Mesenchymal stem cell (in vitro differentiated cells and primary cell): ENCODE data around the gene TUBA3E.
"Not testable (repeated sequence)": the region's sequence is repeated elsewhere in the genome, so short reads cannot be mapped to it uniquely, and the experiment has no call there.

Experiments used
- DNase-seq: peaks from one replicate; pipeline ENCODE4 v3.0.0-alpha.2; 2013
- H2AFZ ChIP-seq: one replicate; pipeline ENCODE4 v1.6.1; 2013; ENCODE audit warnings: low read depth, mild to moderate bottlenecking, control low read depth, inconsistent platforms, low read length, moderate library complexity
- H2AK5ac ChIP-seq: 2 replicates; pipeline ENCODE4 v1.6.1; 2013; ENCODE audit warnings: low read length, moderate library complexity, mild to moderate bottlenecking, inconsistent platforms; ENCODE audit not compliant: severe bottlenecking
- H2BK120ac ChIP-seq: one replicate; pipeline ENCODE4 v1.6.1; 2013; ENCODE audit warnings: low read depth, mild to moderate bottlenecking, inconsistent platforms, low read length, moderate library complexity
- H2BK12ac ChIP-seq, 2 experiments: one replicate each; pipeline ENCODE4 v1.6.1; 2013; ENCODE audit warnings: inconsistent platforms in 2 of 2, low read length in 2 of 2, mild to moderate bottlenecking in 2 of 2, moderate library complexity in 2 of 2, control low read depth in 1 of 2
- H2BK15ac ChIP-seq: one replicate; pipeline ENCODE4 v1.6.1; 2013; ENCODE audit warnings: mild to moderate bottlenecking, low read depth, inconsistent platforms; ENCODE audit not compliant: poor library complexity, severe bottlenecking
- H2BK5ac ChIP-seq: 2 replicates; pipeline ENCODE4 v1.6.1; 2013; ENCODE audit warnings: low read depth, mild to moderate bottlenecking, low read length, control low read depth, inconsistent platforms; ENCODE audit not compliant: poor library complexity, severe bottlenecking
- H3K14ac ChIP-seq, 2 experiments: one replicate each; pipeline ENCODE4 v1.6.1; 2013; ENCODE audit warnings: inconsistent platforms in 2 of 2, low read length in 2 of 2, control low read depth in 1 of 2, mild to moderate bottlenecking in 1 of 2, moderate library complexity in 1 of 2
- H3K18ac ChIP-seq, 2 experiments: one replicate each; pipeline ENCODE4 v1.6.1; 2013; ENCODE audit warnings: inconsistent platforms in 2 of 2, low read length in 2 of 2, control low read depth in 1 of 2, low read depth in 1 of 2, mild to moderate bottlenecking in 1 of 2
- H3K23ac ChIP-seq, 2 experiments: one replicate each; pipeline ENCODE4 v1.6.1; 2013; ENCODE audit warnings: inconsistent platforms in 2 of 2, low read length in 2 of 2, mild to moderate bottlenecking in 2 of 2, moderate library complexity in 2 of 2, control low read depth in 1 of 2
- H3K27ac ChIP-seq: 2 replicates; pipeline ENCODE4 v1.5.1; 2013; ENCODE audit warnings: mild to moderate bottlenecking, moderate library complexity, low read length, control low read depth, inconsistent platforms; ENCODE audit not compliant: poor library complexity, severe bottlenecking
- H3K27me3 ChIP-seq, 2 experiments: 2 replicates each; pipeline versions ENCODE4 v1.6.1 to v1.7.0; 2013; ENCODE audit warnings: low read length in 2 of 2, mild to moderate bottlenecking in 2 of 2, moderate library complexity in 2 of 2, control low read depth in 1 of 2, inconsistent platforms in 1 of 2; ENCODE audit not compliant: control insufficient read depth in 1 of 2, insufficient read depth in 1 of 2
- H3K36me3 ChIP-seq, 2 experiments: 2 replicates each; pipeline versions ENCODE4 v1.6.1 to v1.7.0; 2013; ENCODE audit warnings: low read length in 2 of 2, control low read depth in 1 of 2, inconsistent platforms in 1 of 2, low read depth in 1 of 2, mild to moderate bottlenecking in 1 of 2; ENCODE audit not compliant: insufficient read depth in 2 of 2, control insufficient read depth in 1 of 2
- H3K4ac ChIP-seq, 2 experiments: one replicate each; pipeline ENCODE4 v1.6.1; 2013; ENCODE audit warnings: inconsistent platforms in 2 of 2, low read length in 2 of 2, mild to moderate bottlenecking in 2 of 2, moderate library complexity in 2 of 2, control low read depth in 1 of 2, low read depth in 1 of 2
- H3K4me1 ChIP-seq: 2 replicates; pipeline ENCODE4 v1.6.1; 2013; ENCODE audit warnings: low read depth, low read length, control low read depth; ENCODE audit not compliant: control insufficient read depth, insufficient read depth
- H3K4me2 ChIP-seq: 2 replicates; pipeline ENCODE4 v1.6.1; 2013; ENCODE audit warnings: low read length, mild to moderate bottlenecking, inconsistent platforms; ENCODE audit not compliant: poor library complexity, severe bottlenecking
- H3K4me3 ChIP-seq, 2 experiments: 2 replicates each; pipeline versions ENCODE4 v1.5.1 to v1.7.0; 2013; ENCODE audit warnings: low read length in 2 of 2, mild to moderate bottlenecking in 2 of 2, control low read depth in 1 of 2, low read depth in 1 of 2; ENCODE audit not compliant: insufficient read depth in 1 of 2
- H3K79me1 ChIP-seq: replicated peaks from 2 replicates; pipeline ENCODE4 v1.6.1; 2013; ENCODE audit warnings: mild to moderate bottlenecking, control low read depth, low read length, inconsistent platforms; ENCODE audit not compliant: poor library complexity, severe bottlenecking
- H3K9ac ChIP-seq: 2 replicates; pipeline ENCODE4 v1.7.0; 2013; ENCODE audit warnings: mild to moderate bottlenecking, low read length, moderate library complexity
- H3K9me3 ChIP-seq: 2 replicates; pipeline ENCODE4 v1.7.0; 2013; ENCODE audit warnings: mild to moderate bottlenecking, low read length; ENCODE audit not compliant: control insufficient read depth
- H4K8ac ChIP-seq: one replicate; pipeline ENCODE4 v1.6.1; 2013; ENCODE audit warnings: inconsistent platforms, mild to moderate bottlenecking, low read length, moderate library complexity
- H4K91ac ChIP-seq: one replicate; pipeline ENCODE4 v1.6.1; 2013; ENCODE audit warnings: mild to moderate bottlenecking, low read length, inconsistent platforms
- WGBS: methylation state at CpG from one replicate; pipeline ENCODE4 v1.1.7; 2013; ENCODE audit warnings: mixed read lengths; 5-methylcytosine and 5-hydroxymethylcytosine counted together

TUBA3E gene

DNA sequence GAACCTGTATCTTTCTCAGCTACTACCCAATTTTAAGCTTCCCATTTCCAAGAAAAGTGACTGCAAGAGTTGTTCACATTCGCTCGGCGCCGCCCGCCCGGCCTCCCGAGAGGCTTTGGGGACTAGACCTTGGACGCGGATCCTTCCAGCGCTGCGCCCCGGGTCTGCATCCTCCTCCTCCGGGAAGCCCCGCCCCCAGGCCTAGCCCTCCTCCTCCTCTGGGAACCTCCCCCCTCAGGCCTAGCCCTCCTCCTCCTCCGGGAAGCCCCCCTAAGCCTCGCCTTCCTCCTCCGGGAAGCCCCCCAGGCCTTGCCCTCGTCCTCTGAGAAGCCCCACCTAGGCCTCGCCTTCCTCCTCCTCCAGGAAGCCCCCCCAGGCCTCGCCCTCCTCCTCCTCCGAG lies 29.8 kb upstream of the TUBA3E start:
- H3K23ac ChIP-seq, H2AFZ ChIP-seq, H2BK120ac ChIP-seq, H3K18ac ChIP-seq, H3K9ac ChIP-seq, H3K27me3 ChIP-seq, DNase-seq, H3K27ac ChIP-seq, H3K4ac ChIP-seq, H3K4me1 ChIP-seq, H3K9me3 ChIP-seq, H2BK12ac ChIP-seq, H2BK15ac ChIP-seq, H3K79me1 ChIP-seq, H3K4me2 ChIP-seq, H4K91ac ChIP-seq, H3K36me3 ChIP-seq, H2BK5ac ChIP-seq, H2AK5ac ChIP-seq, H4K8ac ChIP-seq, H3K14ac ChIP-seq, H3K4me3 ChIP-seq: not testable (repeated sequence)
- WGBS, result 93% methylated on average over 14 of the region's 21 CpGs

DNA sequence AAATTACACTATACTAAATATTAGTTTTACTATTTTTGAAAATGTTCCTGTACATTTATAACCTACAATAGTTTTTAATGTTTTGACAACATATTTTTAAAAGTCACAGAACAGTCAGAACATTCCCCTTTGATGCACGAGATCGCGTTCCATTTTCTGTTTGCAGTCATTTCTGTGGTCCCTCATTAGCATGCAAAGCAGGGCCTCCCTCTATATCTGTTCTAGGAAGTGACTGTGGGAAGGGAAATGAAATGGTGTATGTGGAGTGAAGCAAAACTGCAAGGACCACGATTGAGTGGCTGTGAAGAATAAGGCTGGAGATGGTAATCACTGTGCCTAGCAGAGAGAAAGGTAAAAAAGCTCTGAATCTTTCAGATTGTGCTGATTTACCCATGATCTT lies 24.3 kb upstream of the TUBA3E start:
- not testable (repeated sequence) for H3K4me2 ChIP-seq, H2BK120ac ChIP-seq, H4K91ac ChIP-seq, H3K23ac ChIP-seq, H3K79me1 ChIP-seq, H3K4ac ChIP-seq, H3K14ac ChIP-seq, H2BK12ac ChIP-seq, H2AK5ac ChIP-seq, H3K9ac ChIP-seq, H3K4me3 ChIP-seq, H2BK15ac ChIP-seq, H3K9me3 ChIP-seq, H3K4me1 ChIP-seq, H2BK5ac ChIP-seq, H3K18ac ChIP-seq, H3K27me3 ChIP-seq, H4K8ac ChIP-seq, H2AFZ ChIP-seq, H3K36me3 ChIP-seq, H3K27ac ChIP-seq, DNase-seq
- 72% methylated on average over 4 of the region's 4 CpGs for WGBS

DNA sequence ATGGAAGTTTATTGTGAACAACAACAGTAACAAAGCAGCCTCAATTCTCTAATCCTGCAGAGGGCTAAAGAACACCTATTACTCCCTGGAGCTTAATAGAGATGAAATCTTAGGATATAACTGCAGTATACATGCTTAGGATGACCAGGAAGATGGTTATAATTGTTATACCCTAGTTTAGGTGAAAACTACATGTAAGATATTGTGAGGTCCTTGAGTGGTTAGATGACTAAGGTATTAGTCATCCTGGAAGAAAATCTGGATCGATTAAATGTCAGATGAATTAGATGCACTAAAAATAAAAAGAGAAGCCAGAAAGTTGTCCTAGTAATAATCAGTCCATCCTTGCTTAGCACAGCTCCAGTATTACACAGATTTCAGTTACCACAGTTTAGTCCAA lies 22.3 kb upstream of the TUBA3E start:
- not testable (repeated sequence) for H3K36me3 ChIP-seq, H3K79me1 ChIP-seq, H4K8ac ChIP-seq, DNase-seq, H3K4me3 ChIP-seq, H3K4me1 ChIP-seq, H2BK5ac ChIP-seq, H2BK120ac ChIP-seq, H2BK15ac ChIP-seq, H3K9ac ChIP-seq, H4K91ac ChIP-seq, H3K14ac ChIP-seq, H3K23ac ChIP-seq, H2BK12ac ChIP-seq, H3K18ac ChIP-seq, H3K4me2 ChIP-seq, H3K4ac ChIP-seq, H3K9me3 ChIP-seq, H3K27ac ChIP-seq, H2AFZ ChIP-seq, H2AK5ac ChIP-seq, H3K27me3 ChIP-seq
- no CpG with 5 or more reads among the region's 1 CpG for WGBS

DNA sequence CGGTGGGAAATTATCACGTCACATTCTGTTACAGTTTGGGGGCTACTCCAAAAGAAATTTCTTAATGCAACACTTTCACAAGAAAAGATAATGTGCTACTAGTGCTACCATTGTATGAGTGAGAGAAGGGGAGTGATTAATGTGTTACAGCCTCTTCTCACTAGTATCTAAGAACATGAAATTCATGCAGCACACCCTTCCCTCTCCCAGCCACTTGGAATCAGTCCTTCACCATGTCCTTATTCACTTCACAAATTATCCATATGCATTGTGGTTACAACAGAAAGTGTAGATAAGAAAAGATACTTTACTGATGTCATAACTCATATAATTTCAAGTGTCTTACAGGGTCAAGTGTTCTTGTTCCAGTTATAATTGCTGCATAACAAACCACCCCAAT lies 20.9 kb upstream of the TUBA3E start:
- not testable (repeated sequence) for H3K14ac ChIP-seq, H3K9ac ChIP-seq, H4K8ac ChIP-seq, H3K9me3 ChIP-seq, H2BK15ac ChIP-seq, H3K4me1 ChIP-seq, H2BK12ac ChIP-seq, H2AK5ac ChIP-seq, H3K27me3 ChIP-seq, H3K27ac ChIP-seq, H3K23ac ChIP-seq, H3K79me1 ChIP-seq, H3K4ac ChIP-seq, H4K91ac ChIP-seq, DNase-seq, H3K4me2 ChIP-seq, H2BK120ac ChIP-seq, H3K36me3 ChIP-seq, H2BK5ac ChIP-seq, H3K4me3 ChIP-seq, H3K18ac ChIP-seq, H2AFZ ChIP-seq
- no CpG with 5 or more reads among the region's 2 CpGs for WGBS
